Coronary artery (tissue), 2 donors: ENCODE data around the gene CUX1.

ENCODE experiments used
- DNase-seq: peaks from one replicate; pipeline ENCODE4 v3.0.0-alpha.2; 2017; ENCODE audit warnings: low spot score
- H3K27ac ChIP-seq, 2 donors: fragments of 200-600 bp; sonication (generic); one replicate each; pipeline ENCODE4 v1.5.1; 2016 to 2019
- H3K4me3 ChIP-seq: fragments of 200-600 bp; sonication (generic); 2 replicates; pipeline ENCODE4 v1.5.1; 2016; ENCODE audit warnings: mild to moderate bottlenecking, moderate library complexity
- TF ChIP-seq, protein P1 (sequence below): fragments of 200-600 bp; sonication (generic); IDR thresholded peaks from one replicate; pipeline ENCODE4 v1.5.1; 2019; ENCODE audit warnings: antibody characterized with exemption

CUX1 gene

DNA sequence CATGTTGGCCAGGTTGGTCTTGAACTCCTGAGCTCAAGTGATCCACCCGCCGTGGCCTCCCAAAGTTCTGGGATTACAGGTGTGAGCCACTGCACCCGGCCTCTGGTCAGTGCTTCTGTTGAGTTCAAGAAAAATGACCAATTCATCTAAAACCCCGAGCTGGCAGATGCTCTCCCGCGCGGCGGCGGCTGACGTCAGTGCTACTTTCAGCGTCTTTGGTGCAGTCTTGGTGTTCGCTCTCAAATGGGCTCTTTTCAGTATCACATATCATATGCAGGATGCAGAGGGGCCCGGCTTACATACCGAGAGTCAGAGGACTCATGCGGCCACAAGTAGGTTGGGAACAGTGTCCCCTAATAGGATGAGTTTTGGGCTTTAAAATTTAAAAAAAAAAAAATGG is 125.9 kb downstream of the CUX1 start:
- Histone ChIP-seq H3K27ac (no peak overlapping the region), H3K4me3 (no peak overlapping the region)
- no peak for DNase-seq
- TF ChIP-seq, protein P1, sequence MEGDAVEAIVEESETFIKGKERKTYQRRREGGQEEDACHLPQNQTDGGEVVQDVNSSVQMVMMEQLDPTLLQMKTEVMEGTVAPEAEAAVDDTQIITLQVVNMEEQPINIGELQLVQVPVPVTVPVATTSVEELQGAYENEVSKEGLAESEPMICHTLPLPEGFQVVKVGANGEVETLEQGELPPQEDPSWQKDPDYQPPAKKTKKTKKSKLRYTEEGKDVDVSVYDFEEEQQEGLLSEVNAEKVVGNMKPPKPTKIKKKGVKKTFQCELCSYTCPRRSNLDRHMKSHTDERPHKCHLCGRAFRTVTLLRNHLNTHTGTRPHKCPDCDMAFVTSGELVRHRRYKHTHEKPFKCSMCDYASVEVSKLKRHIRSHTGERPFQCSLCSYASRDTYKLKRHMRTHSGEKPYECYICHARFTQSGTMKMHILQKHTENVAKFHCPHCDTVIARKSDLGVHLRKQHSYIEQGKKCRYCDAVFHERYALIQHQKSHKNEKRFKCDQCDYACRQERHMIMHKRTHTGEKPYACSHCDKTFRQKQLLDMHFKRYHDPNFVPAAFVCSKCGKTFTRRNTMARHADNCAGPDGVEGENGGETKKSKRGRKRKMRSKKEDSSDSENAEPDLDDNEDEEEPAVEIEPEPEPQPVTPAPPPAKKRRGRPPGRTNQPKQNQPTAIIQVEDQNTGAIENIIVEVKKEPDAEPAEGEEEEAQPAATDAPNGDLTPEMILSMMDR = no peak

DNA sequence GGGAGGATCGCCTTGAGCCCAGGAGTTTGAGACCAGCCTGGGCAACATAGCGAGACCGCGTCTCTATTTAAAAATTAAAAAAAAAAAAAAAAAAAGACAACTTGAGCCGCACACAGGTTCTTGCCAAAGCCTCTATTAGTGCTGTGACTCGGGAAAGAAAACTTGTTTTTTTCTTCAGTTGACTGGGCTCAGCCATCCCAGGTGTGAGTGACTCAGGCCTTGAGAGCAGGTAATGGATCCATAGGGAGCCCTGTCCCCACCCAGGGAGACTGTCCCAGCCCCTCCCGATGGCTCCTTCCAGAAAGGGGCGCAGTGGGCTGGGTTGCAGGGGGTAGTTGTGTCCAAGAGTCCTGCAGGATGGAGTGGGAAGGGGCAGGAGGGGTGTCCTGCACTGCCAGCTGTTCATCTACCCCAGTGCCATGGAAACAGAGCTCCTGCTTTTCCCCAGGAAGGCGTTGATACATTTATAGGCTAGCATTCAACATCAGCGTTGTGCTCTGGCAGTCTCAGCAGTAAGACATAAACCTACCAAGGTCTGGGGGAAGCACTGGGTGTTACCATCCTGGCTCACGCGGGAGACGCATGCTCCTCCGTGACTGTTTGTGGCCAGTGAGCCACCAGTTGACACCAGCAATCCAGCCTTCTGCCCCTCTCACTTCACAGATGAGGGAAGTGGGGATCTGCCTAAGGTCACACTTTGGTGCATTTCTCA is 126.6 kb downstream of the CUX1 start:
- no peak for DNase-seq
- peak overlapping the region in 1 of 2 donors; percentile 26 for H3K27ac ChIP-seq
- TF ChIP-seq, protein P1 = no peak
- no peak overlapping the region for H3K4me3 ChIP-seq

DNA sequence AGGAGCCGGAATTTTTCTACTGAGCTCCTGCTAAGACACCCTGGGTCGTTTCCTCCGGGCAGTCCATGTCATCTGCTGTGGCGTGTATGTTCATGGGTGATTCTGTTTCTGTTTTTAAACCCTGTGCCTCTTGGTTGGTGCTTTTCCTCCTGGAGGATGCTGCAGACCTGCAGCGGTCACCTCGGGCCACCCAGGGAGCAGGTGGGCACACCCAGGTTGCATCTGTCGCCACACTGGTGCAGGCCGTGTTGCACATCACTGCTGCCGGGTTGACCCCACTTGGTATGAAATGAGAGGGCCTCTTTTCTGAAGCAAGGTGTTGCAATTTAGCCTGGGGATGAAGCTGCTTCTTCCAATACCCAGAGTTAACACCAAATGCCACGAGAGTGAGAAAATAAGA is 127.2 kb downstream of the CUX1 start:
- Histone ChIP-seq H3K4me3 (no peak overlapping the region), H3K27ac (peak overlapping the region in 1 of 2 donors; percentile 26)
- TF ChIP-seq, protein P1 = no peak
- DNase-seq = no peak

DNA sequence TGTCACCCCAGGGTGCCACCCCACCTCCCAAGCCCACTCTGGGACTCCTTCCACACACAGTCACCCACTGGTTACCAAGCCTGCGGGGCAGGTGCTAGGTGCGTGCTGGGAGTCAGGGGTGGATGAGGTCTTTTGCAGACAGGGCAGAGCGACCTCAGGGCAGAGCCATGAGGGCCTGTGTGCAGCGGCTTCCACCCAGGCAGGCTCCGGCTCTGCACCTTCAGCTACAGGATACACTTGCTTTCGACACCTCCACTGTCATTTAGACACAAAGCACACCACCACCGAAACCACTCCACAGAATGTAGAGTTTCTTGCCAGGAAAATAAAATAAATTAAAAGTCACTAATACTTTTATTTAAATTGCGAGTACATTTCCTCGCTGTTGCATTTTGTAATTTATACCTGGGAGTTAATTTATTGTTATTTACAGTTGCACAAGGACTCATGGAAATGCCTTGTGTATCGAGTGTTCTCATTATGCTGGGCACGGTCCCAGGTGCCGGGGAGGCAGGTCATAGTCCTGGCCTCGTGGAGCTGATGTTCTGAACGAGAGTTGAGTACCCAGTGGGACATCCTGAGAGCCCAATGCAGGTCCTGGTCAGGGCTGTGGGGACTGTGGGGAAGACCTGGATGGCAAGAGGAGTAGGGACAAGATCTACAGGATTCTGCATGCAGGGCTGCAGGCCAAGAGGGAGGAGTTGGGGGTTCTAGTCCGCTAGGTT is 127.8 kb downstream of the CUX1 start:
- TF ChIP-seq, protein P1 = no peak
- Histone ChIP-seq H3K27ac (no peak overlapping the region), H3K4me3 (no peak overlapping the region)
- DNase-seq = no peak

DNA sequence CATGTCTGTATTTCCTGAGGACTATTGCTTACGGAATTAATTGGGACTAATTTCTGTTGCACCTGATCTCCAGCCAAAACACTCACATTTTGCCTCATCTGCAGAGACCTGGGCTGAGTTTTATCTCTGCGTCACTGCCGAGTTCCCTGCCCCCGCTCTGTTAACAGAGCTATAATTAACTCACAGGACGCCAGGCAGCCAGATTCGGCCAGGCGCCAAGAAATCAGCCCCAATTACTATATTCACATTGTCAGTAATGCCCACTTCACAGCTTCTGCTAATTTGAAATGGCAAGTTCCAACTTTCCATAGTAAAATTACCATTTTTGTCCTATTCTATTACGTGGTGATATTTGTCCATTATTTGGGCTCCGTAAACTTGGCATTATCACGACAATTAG is 130.5 kb downstream of the CUX1 start:
- no peak for DNase-seq
- H3K27ac ChIP-seq = peak overlapping the region; percentile 60 to 75
- TF ChIP-seq, protein P1 = no peak
- H3K4me3 ChIP-seq = peak overlapping the region; percentile 34

DNA sequence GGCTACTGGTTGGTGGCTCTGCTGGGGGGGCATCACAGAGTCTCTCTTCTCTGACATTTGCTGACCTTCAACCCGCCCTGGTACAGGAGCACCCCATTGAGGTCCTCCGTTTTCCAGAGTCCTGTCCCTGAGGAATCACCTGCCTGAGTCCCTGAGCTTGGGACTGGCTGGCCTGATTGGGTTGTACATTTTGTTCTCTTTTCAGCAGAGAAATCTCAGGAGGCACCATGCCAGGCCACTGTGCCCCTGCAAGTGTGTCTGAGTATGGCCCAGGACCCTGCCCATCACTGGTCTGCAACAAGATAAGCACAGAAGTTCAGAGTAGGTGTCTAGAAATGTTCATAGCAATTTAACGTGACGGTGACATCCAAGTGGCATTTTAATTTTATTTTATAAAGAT is 131.2 kb downstream of the CUX1 start:
- Histone ChIP-seq H3K27ac (peak overlapping the region; percentile 60 to 75), H3K4me3 (no peak overlapping the region)
- DNase-seq = no peak
- TF ChIP-seq, protein P1 = no peak
